H7 (cell line): Measurements from ENCODE around the gene PHACTR2. TPM values are rescaled to one million over a fixed set of nuclear protein-coding genes. Genes with fewer than 3 reads are reported as not detected.
"Not testable (repeated sequence)": the region's sequence is repeated elsewhere in the genome, so short reads cannot be mapped to it uniquely, and the experiment has no call there.

Experiments
- DNase-seq: peaks from one replicate; pipeline ENCODE4 v3.0.0; 2012
- H3K27me3 ChIP-seq: 2 replicates; pipeline ENCODE4 v1.6.0; 2011; ENCODE audit warnings: mild to moderate bottlenecking, low read length; ENCODE audit not compliant: control insufficient read depth, insufficient read depth
- H3K36me3 ChIP-seq: replicated peaks from 2 replicates; pipeline ENCODE4 v1.5.1; 2011; ENCODE audit warnings: low read length; ENCODE audit not compliant: control insufficient read depth, insufficient read depth
- H3K4me3 ChIP-seq: 2 replicates; pipeline ENCODE4 v1.5.1; 2011; ENCODE audit warnings: low read depth, mild to moderate bottlenecking, control low read depth, low read length, moderate library complexity; ENCODE audit not compliant: insufficient read depth
- total RNA-seq: library from RNA; depleted of rRNA; stranded (reverse); fragments of >200 nt; shearing (Covaris generic); gene quantifications from 2 replicates; pipeline ENCODE4 v1.2.3, GENCODE V29; 2014

The PHACTR2 gene
- total RNA-seq, 1 experiment from 2014 or later: 35.1 TPM

GRCh38 chr6:143732536-143732935 lies 54.8 kb downstream of the PHACTR2 start:
- Histone ChIP-seq H3K27me3 (no peaks in the 10 kb centered on the region), H3K4me3 (no peak overlapping the region), H3K36me3 (no peaks in the 10 kb centered on the region)
- DNase-seq: no peak

GRCh38 chr6:143733510-143733909 lies 55.7 kb downstream of the PHACTR2 start:
- Histone ChIP-seq H3K27me3 (no peaks in the 10 kb centered on the region), H3K4me3 (no peak overlapping the region), H3K36me3 (no peaks in the 10 kb centered on the region)
- DNase-seq: no peak

GRCh38 chr6:143734641-143735063 lies 56.9 kb downstream of the PHACTR2 start:
- no peak overlapping the region for H3K4me3 ChIP-seq
- H3K27me3 ChIP-seq: no peaks in the 10 kb centered on the region
- no peaks in the 10 kb centered on the region for H3K36me3 ChIP-seq
- DNase-seq: no peak

- H3K36me3 ChIP-seq, H3K27me3 ChIP-seq, H3K4me3 ChIP-seq, DNase-seq: not testable (repeated sequence)
Measured at GRCh38 chr6:143738072-143738690, 60.4 kb downstream of the PHACTR2 start.

GRCh38 chr6:143739341-143739851 lies 61.6 kb downstream of the PHACTR2 start:
- no peaks in the 10 kb centered on the region for H3K27me3 ChIP-seq
- no peak for DNase-seq
- H3K36me3 ChIP-seq: no peaks in the 10 kb centered on the region
- H3K4me3 ChIP-seq: no peak overlapping the region

GRCh38 chr6:143740213-143740612 lies 62.4 kb downstream of the PHACTR2 start:
- H3K27me3 ChIP-seq: no peaks in the 10 kb centered on the region
- no peak for DNase-seq
- H3K4me3 ChIP-seq: no peak overlapping the region
- no peaks in the 10 kb centered on the region for H3K36me3 ChIP-seq

GRCh38 chr6:143741480-143741879 lies 63.7 kb downstream of the PHACTR2 start:
- no peak for DNase-seq
- no peak overlapping the region for H3K4me3 ChIP-seq

GRCh38 chr6:143742070-143742954 lies 64.5 kb downstream of the PHACTR2 start:
- H3K27me3 ChIP-seq: no peaks in the 10 kb centered on the region
- no peaks in the 10 kb centered on the region for H3K36me3 ChIP-seq

More at GRCh38 chr6:143741480-143741879, 63.7 kb downstream of the PHACTR2 start:
- no peaks in the 10 kb centered on the region for H3K36me3 ChIP-seq
- no peaks in the 10 kb centered on the region for H3K27me3 ChIP-seq

GRCh38 chr6:143742955-143743255 lies 65.1 kb downstream of the PHACTR2 start:
- no peak overlapping the region for H3K4me3 ChIP-seq
- DNase-seq: no peak
- H3K27me3 ChIP-seq: no peaks in the 10 kb centered on the region
- H3K36me3 ChIP-seq: no peaks in the 10 kb centered on the region

More at GRCh38 chr6:143742070-143742954, 64.5 kb downstream of the PHACTR2 start:
- DNase-seq: no peak
- no peak overlapping the region for H3K4me3 ChIP-seq

GRCh38 chr6:143743301-143744166 lies 65.8 kb downstream of the PHACTR2 start:
- DNase-seq: no peak
- Histone ChIP-seq H3K27me3 (no peaks in the 10 kb centered on the region), H3K36me3 (no peaks in the 10 kb centered on the region), H3K4me3 (no peak overlapping the region)

- Histone ChIP-seq H3K36me3 (no peaks in the 10 kb centered on the region), H3K4me3 (no peak overlapping the region), H3K27me3 (no peaks in the 10 kb centered on the region)
- no peak for DNase-seq
Measured at GRCh38 chr6:143744551-143745165, 66.9 kb downstream of the PHACTR2 start.

- DNase-seq: no peak
- Histone ChIP-seq H3K36me3 (no peaks in the 10 kb centered on the region), H3K4me3 (no peak overlapping the region), H3K27me3 (no peaks in the 10 kb centered on the region)
Measured at GRCh38 chr6:143745166-143746133, 67.7 kb downstream of the PHACTR2 start.
